ENCODE data around the gene RAI14.

- TF ChIP-seq CTCF (IDR thresholded peaks at IDR 0.05; ENCODE audit: low read depth, low read length, poor library complexity, severe bottlenecking), result no peak
- TF ChIP-seq EZH2phosphoT487 (IDR thresholded peaks at IDR 0.05; ENCODE audit: borderline replicate concordance, low read length), result no peak
These were observed 81.6 kb downstream of the RAI14 start for GRCh38 chr5:34737731-34738130.
